H1 (cell line): ENCODE results near the gene JAKMIP1. TPM values are rescaled to one million over a fixed set of nuclear protein-coding genes. Genes with fewer than 3 reads are reported as not detected.

Experiments used
- CTCF ChIA-PET: fragments of 300-600 bp; sonication (Branson Sonifier 250); formaldehyde crosslinking; loops from one replicate; lab custom pipeline; 2021; ENCODE audit not compliant: partially characterized antibody; lab: Charles Lee
- POLR2A ChIA-PET: fragments of 300-600 bp; sonication (Branson Sonifier 250); formaldehyde crosslinking; loops from one replicate; lab custom pipeline; 2021; ENCODE audit warnings: inconsistent platforms; ENCODE audit not compliant: partially characterized antibody; lab: Charles Lee
- DNase-seq, 2 experiments: peaks; one replicate each; pipeline versions ENCODE4 v3.0.0 to v3.0.0-alpha.2; 2010 to 2022; ENCODE audit warnings: low spot score in 2 of 2, low read depth in 1 of 2, mixed read lengths in 1 of 2
- FAIRE-seq: peaks from 2 replicates; lab custom pipeline; 2011; peaks lifted over from hg19 to GRCh38; lab: Jason Lieb, UNC
- H2AFZ ChIP-seq: 2 replicates; pipeline ENCODE4 v1.8.1; 2012; ENCODE audit warnings: low read length, inconsistent platforms
- H2AK5ac ChIP-seq: 2 replicates; pipeline ENCODE4 v1.6.1; 2013; ENCODE audit warnings: low read depth, low read length
- H2BK120ac ChIP-seq: replicated peaks from 2 replicates; pipeline ENCODE3; 2013; ENCODE audit warnings: low read depth, low read length, inconsistent platforms
- H2BK12ac ChIP-seq: 2 replicates; pipeline ENCODE4 v1.6.1; 2013; ENCODE audit warnings: low read depth, low read length
- H2BK15ac ChIP-seq: 2 replicates; pipeline ENCODE4 v1.6.1; 2013; ENCODE audit warnings: low read length
- H2BK20ac ChIP-seq: 2 replicates; pipeline ENCODE4 v1.6.1; 2013; ENCODE audit warnings: low read length
- H2BK5ac ChIP-seq: 2 replicates; pipeline ENCODE4 v1.6.1; 2013; ENCODE audit warnings: low read depth, low read length
- H3K14ac ChIP-seq: 2 replicates; pipeline ENCODE4 v1.6.1; 2013; ENCODE audit warnings: inconsistent platforms; ENCODE audit not compliant: insufficient read length
- H3K18ac ChIP-seq: 2 replicates; pipeline ENCODE4 v1.6.1; 2013; ENCODE audit warnings: low read length; ENCODE audit errors: extremely low read depth
- H3K23ac ChIP-seq: 2 replicates; pipeline ENCODE4 v1.6.1; 2013; ENCODE audit warnings: inconsistent platforms; ENCODE audit not compliant: insufficient read length
- H3K23me2 ChIP-seq: 2 replicates; pipeline ENCODE4 v1.6.1; 2013; ENCODE audit warnings: low read depth, low read length
- H3K27ac ChIP-seq: 2 replicates; pipeline ENCODE4 v1.6.1; 2011; ENCODE audit warnings: low read depth, low read length, inconsistent platforms
- H3K27me3 ChIP-seq, 4 experiments: replicated peaks in 1 of 4; 1 replicate in 1 of 4; 2 replicates in 3 of 4; pipeline versions ENCODE4 v1.6.1 to v1.8.1; 2011 to 2013; ENCODE audit warnings: low read length in 3 of 4, mild to moderate bottlenecking in 3 of 4, inconsistent platforms in 2 of 4, mixed read lengths in 2 of 4, moderate library complexity in 1 of 4; ENCODE audit not compliant: control insufficient read depth in 3 of 4, insufficient read depth in 3 of 4; ENCODE audit errors: extremely low read depth in 1 of 4
- H3K36me3 ChIP-seq, 4 experiments: 2 replicates each; pipeline versions ENCODE4 v1.6.1 to v1.8.1; 2011 to 2013; ENCODE audit warnings: mild to moderate bottlenecking in 4 of 4, low read length in 3 of 4, moderate library complexity in 2 of 4, control low read depth in 1 of 4, inconsistent platforms in 1 of 4; ENCODE audit not compliant: insufficient read depth in 4 of 4, control insufficient read depth in 2 of 4
- H3K4ac ChIP-seq: replicated peaks from 2 replicates; pipeline ENCODE3; 2013; ENCODE audit warnings: low read length, low read depth, mixed read lengths, inconsistent platforms; ENCODE audit not compliant: insufficient read length
- H3K4me1 ChIP-seq, 4 experiments: replicated peaks in 1 of 4; 1 replicate in 1 of 4; 2 replicates in 3 of 4; pipeline versions ENCODE4 v1.6.1 to v1.8.1; 2011 to 2013; ENCODE audit warnings: low read length in 3 of 4, inconsistent platforms in 2 of 4, mixed read lengths in 1 of 4; ENCODE audit not compliant: insufficient read depth in 4 of 4, control insufficient read depth in 3 of 4
- H3K4me2 ChIP-seq, 2 experiments: 2 replicates each; pipeline versions ENCODE4 v1.6.1 to v1.8.1; 2011 to 2013; ENCODE audit warnings: low read depth in 2 of 2, low read length in 2 of 2, control low read depth in 1 of 2, inconsistent platforms in 1 of 2, mild to moderate bottlenecking in 1 of 2; ENCODE audit not compliant: insufficient read depth in 1 of 2
- H3K4me3 ChIP-seq, 4 experiments: fragments of 200-600, 300-600 bp in 1 of 4; sonication (generic), shearing (Covaris generic), sonication (Bioruptor Twin) in 1 of 4; 2 replicates each; pipeline versions ENCODE4 v1.5.1 to v1.8.1; 2011 to 2016; ENCODE audit warnings: low read length in 4 of 4, low read depth in 3 of 4, control low read depth in 2 of 4, inconsistent platforms in 2 of 4, mild to moderate bottlenecking in 2 of 4, mixed read lengths in 1 of 4, moderate library complexity in 1 of 4; ENCODE audit not compliant: insufficient read depth in 2 of 4; ENCODE audit errors: extremely low read depth in 1 of 4
- H3K56ac ChIP-seq: replicated peaks from 2 replicates; pipeline ENCODE3; 2013; ENCODE audit warnings: low read depth, mild to moderate bottlenecking, mixed read lengths, low read length, inconsistent platforms; ENCODE audit not compliant: insufficient read length
- H3K79me1 ChIP-seq: 2 replicates; pipeline ENCODE4 v1.6.1; 2013; ENCODE audit warnings: low read depth, low read length, control low read depth
- H3K79me2 ChIP-seq, 2 experiments: 2 replicates each; pipeline versions ENCODE4 v1.6.1 to v1.8.1; 2012 to 2013; ENCODE audit warnings: low read length in 2 of 2, mild to moderate bottlenecking in 2 of 2, inconsistent platforms in 1 of 2; ENCODE audit not compliant: insufficient read depth in 2 of 2, control insufficient read depth in 1 of 2
- H3K9ac ChIP-seq, 4 experiments: replicated peaks in 1 of 4; 1 replicate in 1 of 4; 2 replicates in 3 of 4; pipeline versions ENCODE4 v1.6.1 to v1.8.1; 2011 to 2013; ENCODE audit warnings: low read depth in 3 of 4, low read length in 3 of 4, control low read depth in 2 of 4, mild to moderate bottlenecking in 2 of 4, moderate library complexity in 2 of 4, inconsistent platforms in 1 of 4; ENCODE audit errors: extremely low read depth in 1 of 4
- H3K9me3 ChIP-seq, 2 experiments: 2 replicates each; pipeline versions ENCODE4 v1.6.1 to v1.8.1; 2012 to 2013; ENCODE audit warnings: mild to moderate bottlenecking in 2 of 2, moderate library complexity in 2 of 2, control low read depth in 1 of 2, inconsistent platforms in 1 of 2, low read depth in 1 of 2, low read length in 1 of 2, mixed read lengths in 1 of 2; ENCODE audit not compliant: insufficient read depth in 2 of 2
- H4K20me1 ChIP-seq, 2 experiments: replicated peaks in 1 of 2; 2 replicates each; pipeline versions ENCODE3 to v1.8.1; 2011 to 2013; ENCODE audit warnings: inconsistent platforms in 2 of 2, low read length in 2 of 2, mild to moderate bottlenecking in 1 of 2; ENCODE audit not compliant: insufficient read depth in 2 of 2, control insufficient read depth in 1 of 2
- H4K5ac ChIP-seq: 2 replicates; pipeline ENCODE4 v1.6.1; 2013; ENCODE audit warnings: low read length, low read depth, mixed read lengths, inconsistent platforms; ENCODE audit not compliant: insufficient read length
- H4K8ac ChIP-seq: 2 replicates; pipeline ENCODE4 v1.8.0; 2013; ENCODE audit warnings: mild to moderate bottlenecking, moderate library complexity, low read length, inconsistent platforms; ENCODE audit not compliant: insufficient read depth; ENCODE audit errors: extremely low read depth
- H4K91ac ChIP-seq: replicated peaks from 2 replicates; pipeline ENCODE3; 2013; ENCODE audit warnings: low read length, mixed read lengths, inconsistent platforms; ENCODE audit not compliant: insufficient read length
- CEBPB ChIP-seq: IDR thresholded peaks from 2 replicates; pipeline ENCODE4 v1.6.1; 2012; ENCODE audit warnings: low read depth, low read length
- GTF2F1 ChIP-seq: IDR thresholded peaks from 2 replicates; pipeline ENCODE4 v1.6.1; 2012; ENCODE audit warnings: low read depth, low read length, improper control_type of control experiment, borderline replicate concordance
- JUND ChIP-seq: IDR thresholded peaks from 2 replicates; pipeline ENCODE4 v1.6.1; 2011; ENCODE audit warnings: mild to moderate bottlenecking, improper control_type of control experiment, low read length
- KDM4A ChIP-seq: IDR thresholded peaks from one replicate; pipeline ENCODE4 v1.7.1; 2012; ENCODE audit warnings: low read depth, mild to moderate bottlenecking, moderate library complexity, low read length, inconsistent platforms; ENCODE audit not compliant: severe bottlenecking
- NRF1 ChIP-seq: IDR thresholded peaks from 2 replicates; pipeline ENCODE4 v1.6.1; 2011; ENCODE audit warnings: mild to moderate bottlenecking, low read depth, low read length, improper control_type of control experiment
- SIRT6 ChIP-seq: IDR thresholded peaks from one replicate; pipeline ENCODE4 v1.7.1; 2012; ENCODE audit warnings: low read length, inconsistent platforms
- YY1 ChIP-seq: IDR thresholded peaks from 2 replicates; pipeline ENCODE4 v1.6.1; 2011; ENCODE audit warnings: low read depth, mild to moderate bottlenecking, low read length
- WGBS, 2 experiments: shearing (Covaris generic) in 1 of 2; methylation state at CpG; one replicate each; pipeline versions ENCODE4 v1.1.6 to v1.1.7; 2013 to 2015; ENCODE audit warnings: low lambda C conversion rate in 2 of 2, mixed read lengths in 2 of 2, inconsistent platforms in 1 of 2, low coverage in 1 of 2, missing lambda C conversion rate in 1 of 2; ENCODE audit not compliant: insufficient replicate concordance in 2 of 2, insufficient coverage in 1 of 2, insufficient read length in 1 of 2; ENCODE audit errors: extremely low coverage in 1 of 2, missing lambda C conversion rate in 1 of 2; 5-methylcytosine and 5-hydroxymethylcytosine counted together
- polyA plus RNA-seq, 7 experiments: library from polyadenylated mRNA; depleted of rRNA in 3 of 7; stranded (reverse) in 5 of 7; unstranded in 2 of 7; fragments of >200 nt in 5 of 7; fragments of 200-250 nt in 2 of 7; gene quantifications; 1 replicate in 5 of 7; 2 replicates in 1 of 7; 4 replicates in 1 of 7; pipeline versions ENCODE4 v1.2.1 to v1.2.3, GENCODE V29; 2011 to 2013; ENCODE audit warnings: missing spikeins in 2 of 7, mixed read lengths in 2 of 7
- total RNA-seq: library from RNA; stranded (reverse); fragmentation: NEBNext Ultra II Directional; extraction: Animal tissue kit (Norgen Biotek cat#: 25700); gene quantifications from 2 replicates; pipeline ENCODE4 v1.2.1, GENCODE V29; 2021

JAKMIP1 gene
- total and polyA plus RNA-seq, 2 of the 8 experiments (the other 6 are each of a cell fraction or from before 2014, with no cell fraction given) = 2.5 to 4.4 TPM

DNA sequence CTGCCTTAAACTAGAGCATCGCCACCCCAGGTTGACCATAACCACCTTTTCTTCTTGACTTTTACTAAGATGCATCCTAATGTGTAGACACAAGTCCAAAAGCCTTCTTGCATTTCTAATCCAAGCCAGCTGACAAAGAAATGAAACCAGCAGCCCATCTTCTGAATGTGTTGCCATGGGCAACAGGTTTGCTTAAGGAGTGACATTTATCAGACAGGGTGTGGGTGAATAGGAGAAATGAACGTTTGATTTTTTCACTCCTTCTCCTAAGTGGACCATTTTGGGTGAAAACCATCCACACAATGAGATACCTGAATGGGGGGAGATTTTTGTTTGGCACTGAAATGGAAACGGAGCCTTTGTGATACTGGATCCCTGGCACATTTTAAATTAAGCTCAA lies 109.4 kb downstream of the JAKMIP1 start:
- Histone ChIP-seq H4K5ac (no peak overlapping the region), H3K18ac (no peak overlapping the region), H3K23me2 (no peaks in the 10 kb centered on the region), H3K9me3 (no peaks in the 10 kb centered on the region), H3K79me2 (no peaks in the 10 kb centered on the region), H3K27ac (no peak overlapping the region), H2BK20ac (no peak overlapping the region), H2AFZ (no peak overlapping the region), H2BK15ac (no peak overlapping the region), H3K4me3 (no peak overlapping the region), H3K4ac (no peak overlapping the region), H2AK5ac (no peak overlapping the region), H3K23ac (no peak overlapping the region), H3K9ac (no peak overlapping the region), H3K4me2 (no peak overlapping the region), H3K14ac (no peak overlapping the region), H2BK5ac (no peak overlapping the region), H3K56ac (no peak overlapping the region), H3K79me1 (no peaks in the 10 kb centered on the region), H3K4me1 (peaks cover 0 to 8% (median 4%) of the 10 kb centered on the region in 4 experiments; a peak in 4 of 7 replicates), H2BK120ac (no peak overlapping the region), H4K91ac (no peak overlapping the region), H4K8ac (no peak overlapping the region), H3K36me3 (no peaks in the 10 kb centered on the region), H3K27me3 (0 out of 7 replicates have a peak, but pooled peaks cover 0 to 3% (median 0%) of the 10 kb centered on the region in 4 experiments), H2BK12ac (no peak overlapping the region), H4K20me1 (no peaks in the 10 kb centered on the region)
- no peak for DNase-seq
- 85% methylated on average over 3 of the region's 3 CpGs; no CpG with 5 or more reads in 1 of the 2 experiments for WGBS, 2 experiments
- FAIRE-seq = no peak
- ChIA-PET CTCF (interaction anchor here (0.7 to 7.7 kb wide), 10 partner anchors 10 to 241 kb away, joined by 3 to 111 read pairs (median 3); no protein-coding TSS in a partner anchor), POLR2A (interaction anchor here (0.6 to 1.0 kb wide), 2 partner anchors 108 to 432 kb away, joined by 3 read pairs; no protein-coding TSS in a partner anchor)
- TF ChIP-seq SIRT6 (no peak), CEBPB (no peak), GTF2F1 (no peak), YY1 (no peak), JUND (no peak), KDM4A (no peak), NRF1 (no peak)
